Central memory CD8-positive, alpha-beta T cell (primary cell): Measurements from ENCODE around the gene VWA3B.
"Not testable (repeated sequence)": the region's sequence is repeated elsewhere in the genome, so short reads cannot be mapped to it uniquely, and the experiment has no call there.

Experiments
- ATAC-seq: fragments of 150-1000 bp; cut with Tn5 transposase; replicated peaks from 2 replicates; pipeline ENCODE4 v1.10.0; 2022; ENCODE audit warnings: mild to moderate bottlenecking, moderate FRiP score, moderate number of reproducible peaks; ENCODE audit not compliant: poor library complexity, severe bottlenecking; ENCODE audit errors: extremely low read depth
- DNase-seq, 2 donors: peaks; one replicate each; pipeline ENCODE4 v3.0.0; 2021; ENCODE audit warnings: low spot score in 2 of 2
- H3K27ac Mint-ChIP-seq: one replicate; pipeline ENCODE4 v1.8.0; 2022; ENCODE audit warnings: low read depth, mild to moderate bottlenecking, moderate library complexity, mixed read lengths
- H3K27me3 Mint-ChIP-seq: one replicate; pipeline ENCODE4 v1.8.0; 2022; ENCODE audit warnings: mixed read lengths
- H3K36me3 Mint-ChIP-seq: one replicate; pipeline ENCODE4 v1.8.0; 2022; ENCODE audit warnings: mild to moderate bottlenecking, moderate library complexity, mixed read lengths; ENCODE audit not compliant: insufficient read depth
- H3K4me1 Mint-ChIP-seq: one replicate; pipeline ENCODE4 v1.8.0; 2022; ENCODE audit warnings: mixed read lengths
- H3K4me3 Mint-ChIP-seq: one replicate; pipeline ENCODE4 v1.8.0; 2022; ENCODE audit warnings: mild to moderate bottlenecking, moderate library complexity, mixed read lengths
- H3K9me3 Mint-ChIP-seq: one replicate; pipeline ENCODE4 v1.8.0; 2022; ENCODE audit warnings: mixed read lengths

VWA3B gene

DNA sequence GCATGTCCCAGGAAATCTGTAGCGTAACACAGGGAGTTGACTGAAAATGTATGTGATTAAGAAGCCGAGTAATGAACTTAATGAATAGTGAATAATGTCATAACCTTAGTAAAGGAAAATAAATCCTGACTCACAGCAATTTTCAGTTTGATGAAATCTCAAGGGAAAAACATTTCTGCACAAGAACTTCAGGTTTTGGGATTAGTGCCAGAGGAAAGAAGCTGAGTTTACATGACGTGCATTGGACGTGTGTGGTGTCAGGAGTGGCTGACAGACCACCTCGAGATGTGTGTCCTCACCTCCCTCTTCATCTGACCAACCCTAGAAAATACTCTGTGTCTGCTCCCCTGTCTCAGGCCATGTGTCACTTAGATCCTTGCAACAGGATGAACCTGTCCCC is 39.1 kb downstream of the VWA3B start:
- ATAC-seq (no peak), DNase-seq (no peak)
- H3K36me3 Mint-ChIP-seq, result peaks cover 3% of the 10 kb centered on the region
- H3K27me3 Mint-ChIP-seq, result peaks cover 74% of the 10 kb centered on the region
- no peak overlapping the region for H3K4me3 Mint-ChIP-seq
- H3K27ac Mint-ChIP-seq, result no peak overlapping the region
- H3K4me1 Mint-ChIP-seq, result no peaks in the 10 kb centered on the region
- H3K9me3 Mint-ChIP-seq, result no peaks in the 10 kb centered on the region

DNA sequence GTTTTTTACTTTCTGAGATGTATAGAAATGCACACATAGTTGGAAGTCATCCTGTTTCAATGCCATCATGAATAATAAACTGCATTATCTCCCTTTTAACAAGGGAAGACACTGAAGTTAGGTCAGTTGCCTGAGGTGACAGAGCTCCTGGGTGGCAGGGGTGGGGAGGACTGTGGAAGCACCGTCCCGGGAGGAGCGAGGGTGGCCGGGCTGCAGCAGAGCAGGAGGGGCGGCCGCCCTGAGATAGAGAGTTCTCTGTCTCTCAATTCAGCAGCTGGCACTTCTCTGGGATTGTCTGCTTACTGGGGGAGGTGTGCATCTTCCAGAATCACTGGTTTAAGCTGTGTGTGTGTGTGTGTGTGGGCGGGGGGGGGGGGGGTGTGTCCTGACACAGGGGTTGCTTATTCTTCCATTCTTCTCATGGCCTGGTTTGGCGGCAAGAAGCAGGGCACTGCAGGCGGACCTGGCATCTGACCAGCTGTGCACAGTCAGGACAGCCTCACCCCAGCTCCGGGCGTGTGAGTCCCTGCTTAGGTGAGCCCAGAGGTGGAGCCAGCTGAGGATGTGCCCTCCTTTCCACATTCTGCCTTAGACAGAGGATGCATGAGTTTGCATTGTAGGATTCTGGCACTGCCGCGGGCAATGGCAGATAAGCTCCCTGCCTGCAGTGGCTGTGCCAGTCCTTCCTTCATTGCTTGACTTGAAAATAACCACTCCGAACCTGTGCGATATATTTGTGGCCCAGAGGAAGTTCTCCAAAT is 40.4 kb downstream of the VWA3B start:
- Mint-ChIP-seq H3K36me3 (peaks cover 3% of the 10 kb centered on the region), H3K27ac (no peak overlapping the region), H3K9me3 (no peaks in the 10 kb centered on the region), H3K4me1 (no peaks in the 10 kb centered on the region), H3K4me3 (no peak overlapping the region), H3K27me3 (peaks cover 70% of the 10 kb centered on the region)
- no peak for ATAC-seq
- no peak for DNase-seq

DNA sequence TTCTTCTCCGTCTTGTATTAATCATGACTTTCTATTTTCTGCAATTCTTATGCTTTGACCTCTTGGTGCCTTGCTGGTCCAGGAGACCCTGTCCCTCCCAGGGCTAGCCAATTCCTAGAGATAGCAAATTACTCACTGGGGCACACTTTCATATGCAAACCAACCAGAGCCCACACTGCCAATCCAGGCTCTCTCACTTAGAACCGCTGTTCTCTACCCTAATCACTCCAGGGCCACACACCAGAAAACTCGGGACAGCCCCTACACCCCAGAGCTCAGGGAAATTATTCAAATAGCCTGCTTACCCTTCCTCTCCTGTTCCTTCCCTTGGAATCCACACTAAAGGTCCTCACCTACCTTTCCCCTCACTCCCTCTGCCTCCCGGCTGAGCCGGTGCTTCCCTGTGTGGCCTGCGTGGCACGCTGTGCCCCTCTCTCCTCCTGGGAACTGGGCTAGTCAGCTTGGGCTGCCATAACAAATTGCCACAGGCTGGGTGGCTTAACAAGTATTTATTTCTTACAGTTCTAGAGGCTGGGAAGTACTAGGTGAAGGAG is 41.7 kb downstream of the VWA3B start:
- H3K4me3 Mint-ChIP-seq, result no peak overlapping the region
- peaks cover 66% of the 10 kb centered on the region for H3K27me3 Mint-ChIP-seq
- H3K4me1 Mint-ChIP-seq, result no peaks in the 10 kb centered on the region
- no peak overlapping the region for H3K27ac Mint-ChIP-seq
- no peak for ATAC-seq
- no peaks in the 10 kb centered on the region for H3K9me3 Mint-ChIP-seq
- H3K36me3 Mint-ChIP-seq, result no peaks in the 10 kb centered on the region
- no peak for DNase-seq

DNA sequence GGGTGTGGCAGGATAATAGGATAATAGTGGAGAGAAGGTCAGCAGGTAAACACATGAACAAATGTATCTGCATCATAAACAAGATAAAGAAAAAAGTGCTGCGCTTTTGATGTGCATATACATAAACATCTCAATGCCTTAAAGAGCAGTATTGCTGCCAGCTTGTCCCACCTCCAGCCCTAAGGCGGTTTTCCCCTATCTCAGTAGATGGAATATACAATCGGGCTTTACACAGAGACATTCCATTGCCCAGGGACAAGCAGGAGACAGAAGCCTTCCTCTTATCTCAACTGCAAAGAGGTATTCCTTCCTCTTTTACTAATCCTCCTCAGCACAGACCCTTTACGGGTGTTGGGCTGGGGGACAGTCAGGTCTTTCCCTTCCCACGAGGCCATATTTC is 43.1 kb downstream of the VWA3B start:
- H3K4me3 Mint-ChIP-seq, H3K27ac Mint-ChIP-seq, DNase-seq, ATAC-seq, H3K36me3 Mint-ChIP-seq, H3K4me1 Mint-ChIP-seq, H3K9me3 Mint-ChIP-seq: not testable (repeated sequence)
- peaks cover 66% of the 10 kb centered on the region for H3K27me3 Mint-ChIP-seq

DNA sequence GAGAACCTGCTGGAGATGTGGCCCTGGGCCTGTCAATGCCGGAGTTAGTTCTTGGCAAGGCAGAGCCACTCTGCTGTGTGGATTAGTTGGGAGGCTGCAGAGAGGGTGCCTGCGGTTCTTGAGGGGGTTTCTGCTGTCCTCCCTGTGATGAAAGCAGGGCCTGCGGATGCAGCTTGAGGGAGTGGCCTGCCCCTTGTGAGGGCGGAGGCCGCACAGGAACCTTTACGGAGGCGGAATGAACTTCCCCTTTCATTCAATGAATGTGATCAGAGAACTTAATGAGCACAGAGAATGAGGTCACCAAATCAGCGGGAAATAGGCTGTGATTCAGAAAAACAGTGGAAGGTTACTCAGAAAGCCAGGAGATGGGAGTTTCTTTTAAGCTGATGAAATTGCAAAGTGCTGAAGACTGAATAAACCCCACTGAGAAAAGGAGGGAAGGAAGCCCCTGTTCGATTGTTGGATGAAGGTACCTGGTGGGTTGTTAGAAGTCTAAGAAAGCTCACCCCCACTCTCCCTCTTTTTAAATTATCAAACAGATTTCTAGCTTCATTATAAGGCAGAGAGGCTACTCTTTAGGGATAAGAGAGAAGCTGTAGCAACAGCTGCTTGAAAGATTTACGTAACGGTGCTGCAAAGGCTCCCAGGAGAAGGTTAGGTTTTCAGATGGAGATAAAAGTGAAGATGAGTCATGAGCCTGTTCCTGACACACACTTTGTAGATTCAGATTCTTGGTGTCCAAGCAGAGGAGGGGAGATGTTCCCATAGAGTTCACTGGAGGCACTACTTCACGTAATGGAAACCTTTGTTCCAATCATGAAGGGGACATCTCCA is 47.4 kb downstream of the VWA3B start:
- DNase-seq, result no peak

DNA sequence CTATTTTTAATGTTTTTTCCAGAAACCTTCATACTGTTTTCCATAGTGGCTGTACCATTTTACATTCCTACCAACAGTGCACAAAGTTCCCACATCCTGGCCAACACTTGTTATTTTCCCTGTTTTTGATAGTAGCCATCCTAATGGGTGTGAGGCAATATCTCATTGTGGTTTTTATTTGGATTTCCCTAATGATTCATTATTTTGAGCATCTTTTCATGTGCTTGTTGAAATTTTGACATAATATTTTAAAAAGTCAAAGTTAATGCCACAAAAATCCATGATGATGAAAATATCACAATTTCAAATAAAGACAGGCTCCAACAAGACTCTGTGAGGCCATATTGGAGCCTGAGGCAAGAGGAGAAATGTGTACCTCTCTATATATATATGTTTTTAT is 50.2 kb downstream of the VWA3B start:
- H3K27ac Mint-ChIP-seq, result no peak overlapping the region
- ATAC-seq, result no peak
- H3K4me3 Mint-ChIP-seq, result no peak overlapping the region
- no peaks in the 10 kb centered on the region for H3K36me3 Mint-ChIP-seq
- peaks cover 6% of the 10 kb centered on the region for H3K4me1 Mint-ChIP-seq
- H3K9me3 Mint-ChIP-seq, result no peaks in the 10 kb centered on the region
- no peak for DNase-seq
- H3K27me3 Mint-ChIP-seq, result peaks cover 51% of the 10 kb centered on the region

More for the DNA sequence above, 47.4 kb downstream of the VWA3B start:
- H3K36me3 Mint-ChIP-seq, result no peaks in the 10 kb centered on the region
- no peaks in the 10 kb centered on the region for H3K9me3 Mint-ChIP-seq
- H3K27ac Mint-ChIP-seq, result no peak overlapping the region
- H3K4me3 Mint-ChIP-seq, result no peak overlapping the region
- H3K27me3 Mint-ChIP-seq, result peaks cover 68% of the 10 kb centered on the region
- peaks cover 6% of the 10 kb centered on the region for H3K4me1 Mint-ChIP-seq
- ATAC-seq, result peak; percentile 32

DNA sequence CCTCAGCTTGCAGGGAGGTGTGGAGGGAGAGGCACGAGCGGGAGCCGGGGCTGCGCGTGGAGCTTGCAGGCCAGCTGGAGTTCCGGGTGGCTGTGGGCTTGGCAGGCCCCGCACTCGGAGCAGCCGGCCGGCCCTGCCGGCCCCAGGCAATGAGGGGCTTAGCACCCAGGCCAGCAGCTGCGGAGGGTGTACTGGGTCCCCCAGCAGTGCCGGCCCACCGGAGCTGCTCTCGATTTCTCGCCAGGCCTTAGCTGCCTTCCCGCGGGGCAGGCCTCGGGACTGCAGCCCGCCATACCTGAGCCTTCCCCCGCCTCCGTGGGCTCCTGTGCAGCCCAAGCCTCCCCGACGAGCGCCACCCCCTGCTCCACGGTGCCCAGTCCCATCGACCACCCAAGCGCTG is 52.0 kb downstream of the VWA3B start:
- H3K9me3 Mint-ChIP-seq, ATAC-seq, H3K36me3 Mint-ChIP-seq, H3K4me3 Mint-ChIP-seq, DNase-seq, H3K4me1 Mint-ChIP-seq, H3K27ac Mint-ChIP-seq: not testable (repeated sequence)
- peaks cover 39% of the 10 kb centered on the region for H3K27me3 Mint-ChIP-seq

DNA sequence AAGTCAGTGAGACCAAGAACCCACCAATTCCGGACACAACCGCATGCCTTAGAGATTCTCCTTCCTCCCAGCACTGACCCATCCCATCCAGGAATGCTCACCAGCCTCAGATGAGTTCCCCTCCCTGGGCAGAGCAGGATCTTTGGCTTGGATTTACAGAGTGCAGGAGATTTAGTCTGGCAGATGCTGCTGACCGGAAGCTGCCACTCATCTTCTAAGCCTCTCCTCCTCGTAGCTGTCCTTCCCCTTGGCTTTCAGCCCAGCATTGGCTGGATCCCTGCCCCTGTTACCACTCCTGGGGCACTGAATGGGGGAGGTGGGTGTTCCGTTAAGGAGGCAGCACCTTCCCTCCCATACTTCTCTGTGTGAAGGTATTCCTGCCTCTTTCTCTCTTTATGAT is 53.2 kb downstream of the VWA3B start:
- DNase-seq (no peak), ATAC-seq (no peak)
- no peaks in the 10 kb centered on the region for H3K4me1 Mint-ChIP-seq
- no peaks in the 10 kb centered on the region for H3K36me3 Mint-ChIP-seq
- H3K9me3 Mint-ChIP-seq, result no peaks in the 10 kb centered on the region
- H3K4me3 Mint-ChIP-seq, result no peak overlapping the region
- H3K27me3 Mint-ChIP-seq, result peaks cover 31% of the 10 kb centered on the region
- H3K27ac Mint-ChIP-seq, result no peak overlapping the region

DNA sequence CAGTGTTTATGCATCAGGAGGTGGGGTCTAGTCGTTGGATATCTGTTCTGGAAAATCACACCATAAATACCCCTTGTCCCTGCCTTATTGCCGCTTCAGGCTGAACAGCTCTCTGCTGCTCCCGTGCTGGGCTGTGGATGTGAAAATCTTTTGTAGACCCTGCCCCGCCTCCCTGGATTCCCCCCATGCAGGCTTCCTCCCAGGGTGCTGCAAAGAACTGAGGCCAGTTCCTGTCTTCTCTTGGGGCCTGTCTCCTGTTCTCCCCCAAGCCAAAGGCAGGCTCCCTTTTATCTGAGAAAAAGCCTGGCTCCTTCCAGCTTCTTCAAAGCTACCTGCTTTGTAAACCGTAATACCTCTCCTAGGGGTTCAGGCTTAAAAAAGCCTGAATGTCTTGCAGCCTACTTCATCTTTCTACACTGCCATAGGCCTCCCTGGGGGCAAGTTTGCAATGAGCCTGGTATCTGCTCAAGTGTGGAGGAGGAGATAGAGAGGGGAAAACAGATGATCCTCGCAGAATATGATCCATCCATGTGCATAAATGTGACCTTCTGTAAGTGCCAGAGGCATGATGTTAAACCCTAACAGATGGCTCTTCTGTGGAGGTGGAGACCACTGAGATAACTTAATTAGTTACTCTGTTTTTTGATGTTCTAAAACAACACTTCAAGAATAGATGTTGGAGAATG is 55.3 kb downstream of the VWA3B start:
- Mint-ChIP-seq H3K9me3 (no peaks in the 10 kb centered on the region), H3K36me3 (no peaks in the 10 kb centered on the region), H3K4me3 (no peak overlapping the region), H3K4me1 (no peaks in the 10 kb centered on the region), H3K27me3 (peaks cover 28% of the 10 kb centered on the region), H3K27ac (no peak overlapping the region)
- no peak for DNase-seq
- no peak for ATAC-seq

DNA sequence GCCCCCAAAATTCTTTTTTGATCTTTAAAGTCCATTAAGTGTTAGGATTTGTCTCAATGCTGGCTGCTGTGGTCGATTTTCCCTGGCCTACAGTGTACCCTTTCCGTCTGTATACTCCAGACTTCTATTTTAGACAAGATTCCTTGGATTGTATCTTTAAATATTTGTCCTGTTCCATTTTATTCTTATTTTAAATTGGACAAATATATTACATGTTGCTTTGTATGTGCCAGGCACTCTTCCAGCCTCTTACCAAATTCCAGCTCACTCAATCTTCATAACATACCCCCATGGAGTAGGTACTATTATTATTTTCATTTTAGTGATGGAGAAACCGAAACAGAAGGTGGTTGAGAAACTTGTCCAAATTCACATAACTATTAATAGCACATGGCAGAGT is 58.1 kb downstream of the VWA3B start:
- H3K9me3 Mint-ChIP-seq, result no peaks in the 10 kb centered on the region
- peaks cover 26% of the 10 kb centered on the region for H3K27me3 Mint-ChIP-seq
- ATAC-seq, result no peak
- H3K4me1 Mint-ChIP-seq, result no peaks in the 10 kb centered on the region
- H3K27ac Mint-ChIP-seq, result no peak overlapping the region
- no peaks in the 10 kb centered on the region for H3K36me3 Mint-ChIP-seq
- DNase-seq, result no peak
- no peak overlapping the region for H3K4me3 Mint-ChIP-seq

DNA sequence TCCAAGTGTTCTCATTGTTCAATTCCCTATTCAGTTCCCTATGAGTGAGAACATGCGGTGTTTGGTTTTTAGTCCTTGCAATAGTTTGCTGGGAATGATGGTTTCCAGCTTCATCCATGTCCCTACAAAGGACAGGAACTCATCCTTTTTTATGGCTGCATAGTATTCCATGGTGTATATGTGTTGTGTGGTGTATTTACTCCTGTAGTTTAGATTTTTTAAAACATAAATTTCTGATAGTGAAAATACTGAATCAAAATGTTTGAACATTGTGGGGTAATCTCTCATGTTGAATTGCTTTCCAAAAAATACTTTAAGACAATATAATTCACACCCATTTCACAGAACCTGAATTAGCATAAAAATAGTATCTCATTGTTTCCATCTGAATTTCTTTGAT is 60.9 kb downstream of the VWA3B start:
- not testable (repeated sequence) for H3K36me3 Mint-ChIP-seq, DNase-seq, H3K4me3 Mint-ChIP-seq, H3K4me1 Mint-ChIP-seq, ATAC-seq, H3K27ac Mint-ChIP-seq, H3K9me3 Mint-ChIP-seq
- H3K27me3 Mint-ChIP-seq, result peaks cover 28% of the 10 kb centered on the region

DNA sequence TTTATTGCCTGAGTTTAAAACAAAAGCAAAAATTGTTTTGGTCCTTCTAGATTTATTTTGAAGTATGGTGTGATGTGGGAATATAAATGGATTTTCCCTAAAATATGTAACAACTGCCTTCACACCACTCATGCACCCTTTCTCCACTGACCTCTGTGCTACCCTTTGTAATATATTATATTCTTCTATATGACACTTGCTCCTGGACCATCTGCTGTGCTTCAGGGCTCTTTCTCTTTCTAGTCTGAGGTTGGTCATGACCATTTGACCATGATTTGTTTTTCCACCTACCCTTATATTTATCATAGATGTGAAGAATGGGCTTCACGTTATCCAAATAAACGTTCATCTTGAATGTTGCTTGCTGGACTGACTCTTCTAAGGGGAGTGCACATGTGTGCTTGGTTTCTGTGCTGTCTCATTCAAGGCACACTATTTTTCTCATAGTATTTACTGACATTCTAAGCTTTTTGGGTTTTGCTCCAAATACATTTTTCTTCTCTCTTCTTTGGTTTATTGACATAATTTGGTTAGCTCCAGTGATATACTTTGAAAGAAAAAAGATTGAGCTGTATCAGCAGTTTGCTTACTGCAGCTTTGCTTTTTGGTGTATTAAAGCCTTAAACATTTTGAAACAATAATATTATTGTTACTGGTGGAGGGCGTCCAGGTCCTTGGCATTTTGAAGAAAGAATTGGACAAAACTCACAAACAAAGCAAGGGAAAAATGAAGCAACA is 61.8 kb downstream of the VWA3B start:
- DNase-seq, result no peak
- Mint-ChIP-seq H3K4me1 (no peaks in the 10 kb centered on the region), H3K36me3 (no peaks in the 10 kb centered on the region), H3K4me3 (no peak overlapping the region), H3K27ac (no peak overlapping the region), H3K27me3 (peaks cover 30% of the 10 kb centered on the region), H3K9me3 (no peaks in the 10 kb centered on the region)
- ATAC-seq, result no peak
